H9 (cell line): ENCODE data around the gene ATRN. TPM values are rescaled to one million over a fixed set of nuclear protein-coding genes. Genes with fewer than 3 reads are reported as not detected.
"Not testable (repeated sequence)": the region's sequence is repeated elsewhere in the genome, so short reads cannot be mapped to it uniquely, and the experiment has no call there.

Source experiments
- DNase-seq: peaks from one replicate; pipeline ENCODE4 v3.0.0-alpha.2; 2017
- H2AFZ ChIP-seq: one replicate; pipeline ENCODE4 v1.6.1; 2013; ENCODE audit warnings: mild to moderate bottlenecking, low read length, control low read depth, moderate library complexity
- H2AK5ac ChIP-seq: 2 replicates; pipeline ENCODE4 v1.6.1; 2013; ENCODE audit warnings: low read length, control low read depth, mixed read lengths; ENCODE audit not compliant: insufficient read length
- H2BK120ac ChIP-seq: one replicate; pipeline ENCODE4 v1.6.1; 2013; ENCODE audit warnings: low read depth, mild to moderate bottlenecking, low read length, control low read depth, inconsistent platforms; ENCODE audit not compliant: poor library complexity, severe bottlenecking
- H2BK12ac ChIP-seq: 2 replicates; pipeline ENCODE4 v1.6.1; 2013; ENCODE audit warnings: low read length, control low read depth, mixed read lengths, low read depth; ENCODE audit not compliant: insufficient read length
- H2BK15ac ChIP-seq: 2 replicates; pipeline ENCODE4 v1.6.1; 2013; ENCODE audit warnings: low read depth, low read length, control low read depth
- H2BK20ac ChIP-seq: one replicate; pipeline ENCODE4 v1.6.1; 2013; ENCODE audit warnings: low read depth, mild to moderate bottlenecking, low read length, control low read depth, inconsistent platforms; ENCODE audit not compliant: poor library complexity, severe bottlenecking
- H2BK5ac ChIP-seq: 2 replicates; pipeline ENCODE4 v1.6.1; 2013; ENCODE audit warnings: low read length, control low read depth, mixed read lengths; ENCODE audit not compliant: insufficient read length
- H3K14ac ChIP-seq: 2 replicates; pipeline ENCODE4 v1.6.1; 2013; ENCODE audit warnings: low read length, control low read depth; ENCODE audit not compliant: insufficient read depth
- H3K18ac ChIP-seq: 2 replicates; pipeline ENCODE4 v1.6.1; 2013; ENCODE audit warnings: low read depth, mild to moderate bottlenecking, mixed read lengths, low read length, control low read depth; ENCODE audit not compliant: insufficient read length
- H3K23ac ChIP-seq: 2 replicates; pipeline ENCODE4 v1.6.1; 2013; ENCODE audit warnings: low read length, control low read depth, mixed read lengths, low read depth; ENCODE audit not compliant: insufficient read length
- H3K23me2 ChIP-seq: 2 replicates; pipeline ENCODE4 v1.6.1; 2013; ENCODE audit warnings: low read depth, mild to moderate bottlenecking, mixed read lengths, low read length, control low read depth; ENCODE audit not compliant: insufficient read length, poor library complexity, severe bottlenecking
- H3K27ac ChIP-seq: 2 replicates; pipeline ENCODE4 v1.5.1; 2013; ENCODE audit warnings: low read length, control low read depth, mixed read lengths, low read depth; ENCODE audit not compliant: insufficient read length
- H3K27me3 ChIP-seq: 2 replicates; pipeline ENCODE4 v1.6.1; 2013; ENCODE audit warnings: low read length, control low read depth, inconsistent platforms; ENCODE audit not compliant: insufficient read depth
- H3K4ac ChIP-seq: 2 replicates; pipeline ENCODE4 v1.6.1; 2013; ENCODE audit warnings: low read depth, mild to moderate bottlenecking, control low read depth, inconsistent platforms, low read length, moderate library complexity
- H3K4me1 ChIP-seq: 2 replicates; pipeline ENCODE4 v1.6.1; 2013; ENCODE audit warnings: low read length, control low read depth, inconsistent platforms; ENCODE audit not compliant: insufficient read depth
- H3K4me2 ChIP-seq: 2 replicates; pipeline ENCODE4 v1.6.1; 2013; ENCODE audit warnings: low read length, control low read depth, mixed read lengths; ENCODE audit not compliant: insufficient read length, insufficient read depth
- H3K56ac ChIP-seq: 2 replicates; pipeline ENCODE4 v1.6.1; 2013; ENCODE audit warnings: low read depth, mild to moderate bottlenecking, mixed read lengths, low read length, control low read depth; ENCODE audit not compliant: insufficient read length
- H3K79me1 ChIP-seq: 2 replicates; pipeline ENCODE4 v1.6.1; 2013; ENCODE audit warnings: low read depth, mild to moderate bottlenecking, moderate library complexity, low read length, control low read depth, inconsistent platforms; ENCODE audit not compliant: insufficient read depth, poor library complexity, severe bottlenecking
- H3K79me2 ChIP-seq: 2 replicates; pipeline ENCODE4 v1.6.1; 2013; ENCODE audit warnings: low read length, control low read depth, inconsistent platforms; ENCODE audit not compliant: insufficient read depth
- H3K9ac ChIP-seq: 2 replicates; pipeline ENCODE4 v1.6.1; 2013; ENCODE audit warnings: low read length, control low read depth, mixed read lengths; ENCODE audit not compliant: insufficient read length; ENCODE audit errors: extremely low read depth
- H3K9me3 ChIP-seq: one replicate; pipeline ENCODE4 v1.6.1; 2013; ENCODE audit warnings: low read depth, low read length, inconsistent platforms; ENCODE audit not compliant: control insufficient read depth
- H3T11ph ChIP-seq: one replicate; pipeline ENCODE4 v1.6.1; 2013; ENCODE audit warnings: mild to moderate bottlenecking, low read length, control low read depth, inconsistent platforms
- H4K20me1 ChIP-seq: one replicate; pipeline ENCODE4 v1.6.1; 2013; ENCODE audit not compliant: control insufficient read depth, insufficient read length, insufficient read depth
- H4K5ac ChIP-seq: 2 replicates; pipeline ENCODE4 v1.6.1; 2013; ENCODE audit warnings: low read depth, mild to moderate bottlenecking, mixed read lengths, low read length, control low read depth; ENCODE audit not compliant: insufficient read length
- H4K8ac ChIP-seq: replicated peaks from 2 replicates; pipeline ENCODE4 v1.6.1; 2013; ENCODE audit warnings: low read length, control low read depth, mixed read lengths, low read depth; ENCODE audit not compliant: insufficient read length
- H4K91ac ChIP-seq: 2 replicates; pipeline ENCODE4 v1.6.1; 2013; ENCODE audit warnings: low read depth, mild to moderate bottlenecking, moderate library complexity, mixed read lengths, low read length, control low read depth; ENCODE audit not compliant: insufficient read length
- H3K27ac Mint-ChIP-seq, 3 experiments: 2 replicates in 2 of 3; 3 replicates in 1 of 3; pipeline ENCODE4 v1.8.0; 2020 to 2021; ENCODE audit warnings: mixed read lengths in 3 of 3, mild to moderate bottlenecking in 1 of 3, moderate library complexity in 1 of 3
- H3K27me3 Mint-ChIP-seq: 2 replicates; pipeline ENCODE4 v1.8.0; 2021; ENCODE audit warnings: low read depth, mild to moderate bottlenecking, moderate library complexity, mixed read lengths
- H3K36me3 Mint-ChIP-seq, 3 experiments: 2 replicates in 2 of 3; 3 replicates in 1 of 3; pipeline ENCODE4 v1.8.0; 2020 to 2021; ENCODE audit warnings: low read depth in 3 of 3, mixed read lengths in 3 of 3; ENCODE audit not compliant: insufficient read depth in 1 of 3
- H3K4me1 Mint-ChIP-seq, 2 experiments: 2 replicates each; pipeline ENCODE4 v1.8.0; 2020; ENCODE audit warnings: mixed read lengths in 2 of 2
- H3K4me3 Mint-ChIP-seq, 2 experiments: 2 replicates in 1 of 2; 3 replicates in 1 of 2; pipeline ENCODE4 v1.8.0; 2020 to 2021; ENCODE audit warnings: mild to moderate bottlenecking in 2 of 2, mixed read lengths in 2 of 2, moderate library complexity in 1 of 2
- H3K9me3 Mint-ChIP-seq, 2 experiments: 2 replicates in 1 of 2; 3 replicates in 1 of 2; pipeline ENCODE4 v1.8.0; 2020; ENCODE audit warnings: mild to moderate bottlenecking in 2 of 2, mixed read lengths in 2 of 2, moderate library complexity in 1 of 2
- CTCF ChIP-seq: fragments of 200-600 bp; sonication (generic); conservative IDR thresholded peaks from 3 replicates; pipeline ENCODE4 v1.8.0; 2021; ENCODE audit warnings: antibody characterized with exemption, mild to moderate bottlenecking
- WGBS: extraction: QIAGEN DNeasy Blood & Tissue Kit; methylation state at CpG from one replicate; pipeline ENCODE4 v1.1.7; 2013; ENCODE audit warnings: missing lambda C conversion rate, low lambda C conversion rate, mixed read lengths; ENCODE audit not compliant: insufficient read length; ENCODE audit errors: extremely low coverage; 5-methylcytosine and 5-hydroxymethylcytosine counted together
- total RNA-seq: library from RNA; stranded (reverse); gene quantifications from 2 replicates; pipeline ENCODE4 v1.2.1, GENCODE V29; 2021

The ATRN gene
- total RNA-seq, 1 experiment from 2014 or later, result 23.1 TPM

- H3K79me2 ChIP-seq, result peaks cover 4% of the 10 kb centered on the region; the same call in 1 of the 2 replicates
- H2BK12ac ChIP-seq, result no peak overlapping the region
- H3K4ac ChIP-seq, result no peak overlapping the region
- WGBS, result no CpG with 5 or more reads among the region's 1 CpG
- Mint-ChIP-seq H3K4me3 (no peak overlapping the region), H3K27me3 (peaks cover 38% of the 10 kb centered on the region), H3K36me3 (no peaks in the 10 kb centered on the region), H3K4me1 (peaks cover 14% of the 10 kb centered on the region in 2 experiments), H3K27ac (no peak overlapping the region), H3K9me3 (no peaks in the 10 kb centered on the region)
- H3K18ac ChIP-seq, result no peak overlapping the region
- no peak overlapping the region for H2AK5ac ChIP-seq
- H3K9me3 ChIP-seq, result no peaks in the 10 kb centered on the region
- H3K56ac ChIP-seq, result no peak overlapping the region
- H3K23me2 ChIP-seq, result peaks cover 11% of the 10 kb centered on the region
- no peak overlapping the region for H3T11ph ChIP-seq
- no peak overlapping the region for H3K9ac ChIP-seq
- H4K5ac ChIP-seq, result no peak overlapping the region
- DNase-seq, result no peak
- H3K27ac ChIP-seq, result no peak overlapping the region
- no peak overlapping the region for H4K8ac ChIP-seq
- H2BK20ac ChIP-seq, result no peak overlapping the region
- H2BK120ac ChIP-seq, result no peak overlapping the region
- H3K23ac ChIP-seq, result no peak overlapping the region
- H2BK15ac ChIP-seq, result no peak overlapping the region
- H2BK5ac ChIP-seq, result no peak overlapping the region
- no peak overlapping the region for H4K91ac ChIP-seq
- H4K20me1 ChIP-seq, result no peaks in the 10 kb centered on the region
- no peaks in the 10 kb centered on the region for H3K79me1 ChIP-seq
- H3K14ac ChIP-seq, result no peak overlapping the region
- peaks cover 2% of the 10 kb centered on the region; the same call in 1 of the 2 replicates for H3K27me3 ChIP-seq
- TF ChIP-seq CTCF, result no peak
- H3K4me1 ChIP-seq, result no peaks in the 10 kb centered on the region
- H2AFZ ChIP-seq, result no peak overlapping the region
- no peak overlapping the region for H3K4me2 ChIP-seq
These were observed 3.1 kb downstream of the ATRN start for GRCh38 chr20:3473944-3474343.

- H2BK12ac ChIP-seq, DNase-seq, H3K23me2 ChIP-seq, H3K79me2 ChIP-seq, H4K91ac ChIP-seq, H3K23ac ChIP-seq, H3T11ph ChIP-seq, H2AFZ ChIP-seq, H4K5ac ChIP-seq, H3K36me3 Mint-ChIP-seq, H3K4ac ChIP-seq, H4K8ac ChIP-seq, H2BK120ac ChIP-seq, H3K27ac Mint-ChIP-seq, H2BK20ac ChIP-seq, H2AK5ac ChIP-seq, H3K27ac ChIP-seq, H3K4me2 ChIP-seq, H3K4me1 Mint-ChIP-seq, H3K9ac ChIP-seq, H3K27me3 ChIP-seq, H3K18ac ChIP-seq, H3K14ac ChIP-seq, H3K56ac ChIP-seq, H3K79me1 ChIP-seq, H3K4me3 Mint-ChIP-seq, H3K4me1 ChIP-seq, H4K20me1 ChIP-seq, H3K9me3 Mint-ChIP-seq, H2BK15ac ChIP-seq, H3K9me3 ChIP-seq, H2BK5ac ChIP-seq: not testable (repeated sequence)
- WGBS, result no CpG with 5 or more reads among the region's 1 CpG
- H3K27me3 Mint-ChIP-seq, result peaks cover 14% of the 10 kb centered on the region
These were observed 6.4 kb downstream of the ATRN start for GRCh38 chr20:3477003-3477860.
